DND-41 (cell line): ENCODE measurements around the gene WTAP.

ENCODE experiments used
- CTCF ChIP-seq: IDR thresholded peaks from 2 replicates; pipeline ENCODE4 v1.5.1; 2012; ENCODE audit warnings: borderline replicate concordance, low read length, moderate library complexity, mild to moderate bottlenecking; ENCODE audit not compliant: poor library complexity, severe bottlenecking; ENCODE audit errors: extremely low read depth
- EZH2 ChIP-seq: IDR thresholded peaks from 3 replicates; pipeline ENCODE4 v1.6.1; 2012; ENCODE audit warnings: borderline replicate concordance, low read depth, mild to moderate bottlenecking, moderate library complexity, low read length, inconsistent platforms; ENCODE audit not compliant: severe bottlenecking

- TF ChIP-seq CTCF (no peak), EZH2 (no peak)
Measured at GRCh38 chr6:159719287-159719686, 8.0 kb upstream of the WTAP start.
